SH-SY5Y (cell line): Measurements from ENCODE around the gene GCHFR.

Experiments used
- GATA2 ChIP-seq: IDR thresholded peaks from 2 replicates; pipeline ENCODE4 v1.6.1; 2011; ENCODE audit warnings: mild to moderate bottlenecking, low read depth, low read length
- GATA3 ChIP-seq: IDR thresholded peaks from 2 replicates; pipeline ENCODE4 v1.6.1; 2011; ENCODE audit warnings: low read depth, mild to moderate bottlenecking, low read length, moderate library complexity

DNA sequence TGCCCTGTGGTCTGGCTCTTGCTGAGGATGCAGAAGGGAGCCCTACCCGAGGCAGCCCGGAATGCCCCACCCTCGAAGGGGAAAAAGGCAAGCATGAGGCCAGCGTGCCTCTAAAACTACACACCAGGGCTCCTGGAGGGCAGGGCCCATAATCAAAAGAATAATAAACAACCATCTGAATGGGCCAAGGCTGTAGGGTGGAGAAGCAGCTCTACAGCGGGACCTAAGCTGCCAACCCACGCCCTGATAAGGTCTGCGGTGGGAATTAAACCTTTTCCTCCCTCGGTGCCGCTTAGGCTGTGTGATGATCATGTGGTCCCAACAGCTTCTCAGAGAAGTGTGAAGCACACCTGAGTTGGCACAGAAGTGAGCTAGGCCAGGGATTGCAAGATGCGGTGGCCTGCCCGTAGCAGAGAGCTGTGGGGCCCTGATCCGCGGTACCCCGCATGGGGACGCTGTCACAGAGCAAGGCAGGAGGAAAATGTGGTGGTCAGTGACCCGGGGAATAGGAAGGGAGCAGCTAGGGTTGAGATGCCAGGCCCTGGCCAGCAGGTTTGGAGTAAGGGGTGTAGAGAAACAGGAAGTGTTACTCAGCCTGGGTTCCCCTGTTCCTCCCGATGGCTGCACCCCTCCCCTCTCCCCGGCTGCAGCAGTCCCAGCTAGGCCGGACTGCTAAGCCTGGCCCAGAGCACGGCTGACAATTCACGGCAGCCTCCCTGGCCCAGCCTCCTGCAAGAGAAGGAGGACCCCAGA is 4.8 kb downstream of the GCHFR start:
- TF ChIP-seq GATA2 (no peak), GATA3 (no peak)
